ENCODE measurements around the gene NUP210L.
"Not testable (repeated sequence)": the region's sequence is repeated elsewhere in the genome, so short reads cannot be mapped to it uniquely, and the experiment has no call there.

The NUP210L gene

GRCh38 chr1:154012129-154012528 is 142.7 kb downstream of the NUP210L start:
- Histone ChIP-seq H3K4me2 (ENCODE audit: low read depth, low read length, poor library complexity, severe bottlenecking) (no peak overlapping the region), H4K20me1 (ENCODE audit: insufficient read depth, low read length, poor library complexity, severe bottlenecking) (no peaks in the 10 kb centered on the region), H3K36me3 (ENCODE audit: insufficient read depth, low read length) (no peaks in the 10 kb centered on the region), H3K4me3 (ENCODE audit: low read length, poor library complexity, severe bottlenecking) (no peak overlapping the region), H3K27me3 (ENCODE audit: insufficient read depth, low read length, poor library complexity, severe bottlenecking) (no peaks in the 10 kb centered on the region), H3F3A (ENCODE audit: low read depth) (no peaks in the 10 kb centered on the region), H3K9ac (ENCODE audit: low read depth, low read length, poor library complexity, severe bottlenecking) (no peak overlapping the region), H3K9me3 (ENCODE audit: insufficient read depth, low read depth, low read length) (no peaks in the 10 kb centered on the region), H2AFZ (ENCODE audit: low read length) (no peak overlapping the region), H3K9me2 (replicated peaks; ENCODE audit: low read depth, low read length) (no peaks in the 10 kb centered on the region), H3K4me1 (ENCODE audit: insufficient read depth, low read length, poor library complexity, severe bottlenecking) (no peaks in the 10 kb centered on the region), H3K79me2 (ENCODE audit: insufficient read depth, low read length) (no peaks in the 10 kb centered on the region)
- TF ChIP-seq CTCF (conservative IDR thresholded peaks at IDR 0.05; ENCODE audit: low read length) (no peak), EZH2phosphoT487 (IDR thresholded peaks at IDR 0.05; ENCODE audit: borderline replicate concordance) (no peak)

- H3K4me3 ChIP-seq (ENCODE audit: low read length, poor library complexity, severe bottlenecking), result no peak overlapping the region
- no peaks in the 10 kb centered on the region for H3K9me2 ChIP-seq (replicated peaks; ENCODE audit: low read depth, low read length)
- TF ChIP-seq EZH2phosphoT487 (IDR thresholded peaks at IDR 0.05; ENCODE audit: borderline replicate concordance) (no peak), CTCF (conservative IDR thresholded peaks at IDR 0.05; ENCODE audit: low read length) (no peak)
Measured at GRCh38 chr1:154006136-154006535, 148.7 kb downstream of the NUP210L start.

GRCh38 chr1:154000420-154000819 is 154.5 kb downstream of the NUP210L start:
- Histone ChIP-seq H4K20me1 (ENCODE audit: insufficient read depth, low read length, poor library complexity, severe bottlenecking) (no peaks in the 10 kb centered on the region), H3K4me2 (ENCODE audit: low read depth, low read length, poor library complexity, severe bottlenecking) (no peak overlapping the region), H3K4me1 (ENCODE audit: insufficient read depth, low read length, poor library complexity, severe bottlenecking) (no peaks in the 10 kb centered on the region), H3K9me3 (ENCODE audit: insufficient read depth, low read depth, low read length) (no peaks in the 10 kb centered on the region), H3F3A (ENCODE audit: low read depth) (0 out of 2 replicates have a peak, but pooled peaks cover 2% of the 10 kb centered on the region), H3K27me3 (ENCODE audit: insufficient read depth, low read length, poor library complexity, severe bottlenecking) (no peaks in the 10 kb centered on the region), H3K4me3 (ENCODE audit: low read length, poor library complexity, severe bottlenecking) (no peak overlapping the region), H3K36me3 (ENCODE audit: insufficient read depth, low read length) (no peaks in the 10 kb centered on the region), H3K79me2 (ENCODE audit: insufficient read depth, low read length) (no peaks in the 10 kb centered on the region), H2AFZ (ENCODE audit: low read length) (no peak overlapping the region), H3K9ac (ENCODE audit: low read depth, low read length, poor library complexity, severe bottlenecking) (no peak overlapping the region), H3K9me2 (replicated peaks; ENCODE audit: low read depth, low read length) (no peaks in the 10 kb centered on the region)
- no peak for TF ChIP-seq CTCF (conservative IDR thresholded peaks at IDR 0.05; ENCODE audit: low read length)
- no peak for TF ChIP-seq EZH2phosphoT487 (IDR thresholded peaks at IDR 0.05; ENCODE audit: borderline replicate concordance)

More at GRCh38 chr1:154006136-154006535, 148.7 kb downstream of the NUP210L start:
- no peaks in the 10 kb centered on the region for H3K27me3 ChIP-seq (ENCODE audit: insufficient read depth, low read length, poor library complexity, severe bottlenecking)
- H3K9me3 ChIP-seq (ENCODE audit: insufficient read depth, low read depth, low read length), result no peaks in the 10 kb centered on the region
- H4K20me1 ChIP-seq (ENCODE audit: insufficient read depth, low read length, poor library complexity, severe bottlenecking), result no peaks in the 10 kb centered on the region
- H3K4me2 ChIP-seq (ENCODE audit: low read depth, low read length, poor library complexity, severe bottlenecking), result no peak overlapping the region
- no peaks in the 10 kb centered on the region for H3K36me3 ChIP-seq (ENCODE audit: insufficient read depth, low read length)
- H3F3A ChIP-seq (ENCODE audit: low read depth), result no peaks in the 10 kb centered on the region
- H3K9ac ChIP-seq (ENCODE audit: low read depth, low read length, poor library complexity, severe bottlenecking), result no peak overlapping the region
- H3K79me2 ChIP-seq (ENCODE audit: insufficient read depth, low read length), result no peaks in the 10 kb centered on the region
- no peak overlapping the region for H2AFZ ChIP-seq (ENCODE audit: low read length)
- H3K4me1 ChIP-seq (ENCODE audit: insufficient read depth, low read length, poor library complexity, severe bottlenecking), result no peaks in the 10 kb centered on the region

DNA sequence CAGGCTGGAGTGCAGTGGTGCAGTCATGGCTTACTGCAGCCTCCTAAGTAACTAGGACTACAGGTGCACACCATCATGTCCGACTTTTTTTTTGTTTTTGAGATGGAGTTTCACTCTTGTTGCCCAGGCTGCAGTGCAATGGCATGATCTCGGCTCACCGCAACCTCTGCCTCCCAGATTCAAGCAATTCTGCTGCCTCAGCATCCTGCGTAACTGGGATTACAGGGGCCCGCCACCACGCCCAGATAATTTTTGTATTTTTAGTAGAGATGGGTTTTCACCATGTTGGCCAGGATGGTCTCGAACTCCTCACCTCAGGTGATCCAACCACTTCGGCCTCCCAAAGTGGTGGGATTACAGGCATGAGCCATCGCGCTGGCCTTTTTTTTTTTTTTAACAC is 158.0 kb downstream of the NUP210L start:
- not testable (repeated sequence) for H3K4me3 ChIP-seq (ENCODE audit: low read length, poor library complexity, severe bottlenecking); H3K9me3 ChIP-seq (ENCODE audit: insufficient read depth, low read depth, low read length); H3K9me2 ChIP-seq (replicated peaks; ENCODE audit: low read depth, low read length); H3K4me2 ChIP-seq (ENCODE audit: low read depth, low read length, poor library complexity, severe bottlenecking); H3K9ac ChIP-seq (ENCODE audit: low read depth, low read length, poor library complexity, severe bottlenecking); H3F3A ChIP-seq (ENCODE audit: low read depth); H3K27me3 ChIP-seq (ENCODE audit: insufficient read depth, low read length, poor library complexity, severe bottlenecking); H2AFZ ChIP-seq (ENCODE audit: low read length)
- H3K4me1 ChIP-seq (ENCODE audit: insufficient read depth, low read length, poor library complexity, severe bottlenecking), result peaks cover 15% of the 10 kb centered on the region
- peaks cover 13% of the 10 kb centered on the region for H4K20me1 ChIP-seq (ENCODE audit: insufficient read depth, low read length, poor library complexity, severe bottlenecking)
- peaks cover 21% of the 10 kb centered on the region for H3K36me3 ChIP-seq (ENCODE audit: insufficient read depth, low read length)
- H3K79me2 ChIP-seq (ENCODE audit: insufficient read depth, low read length), result peaks cover 21% of the 10 kb centered on the region
